Stimulated activated CD8-positive, alpha-beta memory T cell treated with anti-CD3 and anti-CD28 coated beads, Interleukin-12 subunit alpha, Interleukin-12 subunit beta, amount 100 ng/mL, for 4 hours (primary cell): ENCODE data around the gene LRRK2.
"Not testable (repeated sequence)": the region's sequence is repeated elsewhere in the genome, so short reads cannot be mapped to it uniquely, and the experiment has no call there.

Experiments used
- DNase-seq: peaks from one replicate; pipeline ENCODE4 v3.0.0-alpha.2; 2020; ENCODE audit warnings: low read depth

LRRK2 gene

GRCh38 chr12:40248585-40249297, 23.9 kb downstream of the LRRK2 start:
- no peak for DNase-seq

- not testable (repeated sequence) for DNase-seq
Observed at GRCh38 chr12:40250652-40251051, 25.9 kb downstream of the LRRK2 start.

GRCh38 chr12:40253936-40254335, 29.1 kb downstream of the LRRK2 start:
- DNase-seq, result no peak

GRCh38 chr12:40254455-40255085, 29.8 kb downstream of the LRRK2 start:
- no peak for DNase-seq

GRCh38 chr12:40258371-40258770, 33.6 kb downstream of the LRRK2 start:
- no peak for DNase-seq

GRCh38 chr12:40261937-40262336, 37.1 kb downstream of the LRRK2 start:
- no peak for DNase-seq

GRCh38 chr12:40262657-40263056, 37.9 kb downstream of the LRRK2 start:
- DNase-seq, result no peak

- no peak for DNase-seq
Observed at GRCh38 chr12:40263616-40264409, 39.0 kb downstream of the LRRK2 start.

GRCh38 chr12:40271981-40272664, 47.3 kb downstream of the LRRK2 start:
- DNase-seq, result no peak

- DNase-seq, result no peak
Observed at GRCh38 chr12:40281791-40282364, 57.1 kb downstream of the LRRK2 start.

- no peak for DNase-seq
Observed at GRCh38 chr12:40286583-40286982, 61.8 kb downstream of the LRRK2 start.

GRCh38 chr12:40287369-40287975, 62.7 kb downstream of the LRRK2 start:
- no peak for DNase-seq

GRCh38 chr12:40292788-40293429, 68.1 kb downstream of the LRRK2 start:
- DNase-seq, result no peak

GRCh38 chr12:40298341-40298740, 73.5 kb downstream of the LRRK2 start:
- no peak for DNase-seq

GRCh38 chr12:40300490-40300889, 75.7 kb downstream of the LRRK2 start:
- DNase-seq, result no peak

GRCh38 chr12:40309001-40309400, 84.2 kb downstream of the LRRK2 start:
- no peak for DNase-seq

GRCh38 chr12:40310211-40310610, 85.4 kb downstream of the LRRK2 start:
- no peak for DNase-seq

- DNase-seq, result no peak
Observed at GRCh38 chr12:40312196-40312595, 87.4 kb downstream of the LRRK2 start.

GRCh38 chr12:40312982-40313576, 88.3 kb downstream of the LRRK2 start:
- no peak for DNase-seq

GRCh38 chr12:40313928-40314327, 89.1 kb downstream of the LRRK2 start:
- no peak for DNase-seq

GRCh38 chr12:40314927-40315326, 90.1 kb downstream of the LRRK2 start:
- DNase-seq, result no peak
